ENCODE measurements around the gene CYBC1. TPM values are rescaled to one million over a fixed set of nuclear protein-coding genes. Genes with fewer than 3 reads are reported as not detected.
A peak's percentile ranks its signal among the peaks of the same experiment; 100 is the strongest.
"Not testable (repeated sequence)": the region's sequence is repeated elsewhere in the genome, so short reads cannot be mapped to it uniquely, and the experiment has no call there.

Gene CYBC1
- total RNA-seq, 1 experiment from 2014 or later = 95.4 TPM

DNA sequence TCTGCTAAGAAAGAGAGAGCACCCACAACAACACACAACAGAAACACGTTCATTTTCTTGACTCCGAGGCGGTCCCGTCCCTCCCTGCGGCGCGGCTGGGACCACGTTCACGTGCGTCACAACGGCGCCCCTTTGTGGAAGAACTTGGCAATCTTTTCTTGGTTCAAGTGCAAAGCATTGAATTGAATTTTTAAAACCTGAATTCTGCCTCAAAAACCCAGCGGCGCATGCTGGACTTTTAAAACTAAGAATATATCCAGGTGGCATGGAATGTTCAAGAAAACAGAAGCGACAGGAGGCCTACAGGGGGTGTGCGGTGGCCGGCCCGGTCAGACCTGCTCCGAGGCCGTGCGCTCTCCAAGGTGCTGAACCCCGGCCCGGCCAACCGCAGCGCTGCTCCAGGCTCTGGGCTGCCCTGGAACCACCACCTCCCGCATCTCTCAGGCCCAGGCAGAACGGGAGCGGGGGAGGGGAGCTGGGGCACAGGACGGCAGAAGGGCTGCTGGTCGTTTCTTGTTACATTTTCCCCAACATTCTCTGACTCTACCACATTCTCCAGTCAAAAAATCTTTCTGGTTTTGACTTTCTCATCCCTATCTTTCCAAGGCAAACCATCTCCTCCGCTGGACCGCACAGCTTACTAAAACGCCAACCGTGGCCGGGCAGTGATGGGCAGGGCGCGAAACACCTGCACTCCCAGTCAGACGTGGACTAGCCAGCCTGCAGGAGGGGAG, 35.8 kb downstream of the CYBC1 start (continued):
- TF ChIP-seq, protein P1, sequence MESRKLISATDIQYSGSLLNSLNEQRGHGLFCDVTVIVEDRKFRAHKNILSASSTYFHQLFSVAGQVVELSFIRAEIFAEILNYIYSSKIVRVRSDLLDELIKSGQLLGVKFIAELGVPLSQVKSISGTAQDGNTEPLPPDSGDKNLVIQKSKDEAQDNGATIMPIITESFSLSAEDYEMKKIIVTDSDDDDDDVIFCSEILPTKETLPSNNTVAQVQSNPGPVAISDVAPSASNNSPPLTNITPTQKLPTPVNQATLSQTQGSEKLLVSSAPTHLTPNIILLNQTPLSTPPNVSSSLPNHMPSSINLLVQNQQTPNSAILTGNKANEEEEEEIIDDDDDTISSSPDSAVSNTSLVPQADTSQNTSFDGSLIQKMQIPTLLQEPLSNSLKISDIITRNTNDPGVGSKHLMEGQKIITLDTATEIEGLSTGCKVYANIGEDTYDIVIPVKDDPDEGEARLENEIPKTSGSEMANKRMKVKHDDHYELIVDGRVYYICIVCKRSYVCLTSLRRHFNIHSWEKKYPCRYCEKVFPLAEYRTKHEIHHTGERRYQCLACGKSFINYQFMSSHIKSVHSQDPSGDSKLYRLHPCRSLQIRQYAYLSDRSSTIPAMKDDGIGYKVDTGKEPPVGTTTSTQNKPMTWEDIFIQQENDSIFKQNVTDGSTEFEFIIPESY (IDR thresholded peaks at IDR 0.05; ENCODE audit: extremely low read depth, insufficient replicate concordance, low read length) = no peak
- TF ChIP-seq ZNF274 (IDR thresholded peaks at IDR 0.05; ENCODE audit: low read depth, low read length) (no peak), FOSL1 (IDR thresholded peaks at IDR 0.05; ENCODE audit: low read depth) (no peak)

DNA sequence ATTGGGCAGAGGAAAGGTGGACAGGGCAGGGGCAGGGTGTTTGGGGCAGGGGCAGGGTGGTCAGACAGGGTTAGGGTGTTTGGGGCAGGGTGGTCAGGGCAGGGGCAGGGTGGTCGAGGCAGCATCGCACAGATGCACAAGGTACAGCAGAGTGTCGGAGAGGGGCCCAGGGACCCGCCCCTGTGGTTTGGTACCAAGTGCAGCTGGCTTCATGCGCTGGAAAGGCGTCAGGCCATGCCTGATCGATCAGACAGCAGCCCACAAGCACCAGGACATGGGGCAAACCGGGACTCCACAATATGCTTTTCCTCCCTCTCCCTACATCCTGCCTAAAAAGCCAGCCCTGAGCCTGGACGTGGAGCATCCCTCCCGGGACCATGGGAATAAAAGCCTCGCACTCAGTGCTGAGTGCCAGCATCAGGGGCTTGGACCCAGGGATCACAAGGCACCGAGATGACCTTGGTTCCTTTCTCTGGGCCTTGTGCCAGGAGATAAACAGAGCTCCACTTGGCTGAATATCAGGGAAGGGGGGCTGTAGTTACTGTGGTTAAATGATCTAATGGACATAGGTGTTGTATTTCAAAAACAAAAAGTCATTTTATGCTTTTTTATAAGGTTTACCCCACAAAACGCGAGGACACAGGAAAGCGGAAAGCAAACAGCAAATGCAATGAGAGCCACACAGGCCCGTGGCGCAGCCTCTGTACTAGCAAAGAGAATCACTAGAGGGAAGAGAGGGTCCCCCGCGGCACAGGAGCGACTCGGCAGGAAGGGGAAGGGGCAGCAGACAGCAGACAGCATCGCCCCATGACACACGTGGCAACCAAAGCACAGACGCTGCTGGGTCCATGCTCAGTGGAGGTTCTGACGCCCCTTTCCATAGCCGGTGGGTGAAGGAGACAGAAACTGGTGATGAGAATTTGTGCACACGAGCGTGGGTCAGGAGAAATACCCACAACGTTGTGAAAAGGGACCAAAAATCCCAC, 37.7 kb downstream of the CYBC1 start:
- Histone ChIP-seq H3K9ac (ENCODE audit: low read length) (no peak overlapping the region), H3K36me3 (ENCODE audit: control insufficient read depth in 1 of 2, insufficient read depth in 2 of 2, low read length in 2 of 2) (peaks cover 0 to 7% of the 10 kb centered on the region in 2 experiments; a peak in 2 of 4 replicates), H3K4me1 (ENCODE audit: control insufficient read depth in 1 of 2, insufficient read depth in 2 of 2, low read length in 2 of 2) (peaks cover 5 to 12% of the 10 kb centered on the region in 2 experiments), H3K9me2 (ENCODE audit: insufficient read depth) (no peaks in the 10 kb centered on the region), H3K4me3 (replicated peaks in 1 of 2; ENCODE audit: low read depth in 1 of 2, low read length in 2 of 2) (no peak overlapping the region), H4K20me1 (ENCODE audit: insufficient read depth) (peaks cover 6% of the 10 kb centered on the region; the same call in 1 of the 2 replicates), H3K27me3 (ENCODE audit: insufficient read depth, low read length) (no peaks in the 10 kb centered on the region), H3K79me2 (ENCODE audit: insufficient read depth, low read length) (no peaks in the 10 kb centered on the region; the same call in 1 of the 2 replicates), H3K4me2 (ENCODE audit: low read length) (no peak overlapping the region), H2AFZ (ENCODE audit: low read depth, low read length, poor library complexity, severe bottlenecking) (no peak overlapping the region), H3K9me3 (ENCODE audit: control insufficient read depth in 1 of 2, insufficient read depth in 1 of 2, low read depth in 1 of 2, low read length in 2 of 2) (no peaks in the 10 kb centered on the region), H3K27ac (ENCODE audit: low read depth, low read length) (no peak overlapping the region)
- DNase-seq (ENCODE audit: low read depth, low spot score) (no peak), ATAC-seq (no peak)
- intact Hi-C loops (cut with micrococcal nuclease) = loop anchor here (10.0 kb wide), 2 partner anchors 142 to 378 kb away; partner anchors contain the start of genes DCXR and RAC3
- BruUV-seq (replicated peaks) = no TSS peak
- ChIA-PET CTCF (interaction anchor here (2.0 kb wide), 1 partner anchor 56 kb away, joined by 7 read pairs; no protein-coding TSS in a partner anchor), POLR2A (no interaction called here), RAD21 (ENCODE audit: low non-redundant PET in 1 of 2, low total read pairs in 2 of 2, uncharacterized antibody in 2 of 2, unreplicated experiment in 2 of 2) (interaction anchor here in 1 of 2 experiments (0.5 kb wide), 1 partner anchor 120 kb away, joined by 7 read pairs; no protein-coding TSS in a partner anchor)
- TF ChIP-seq TCF7L2 (IDR thresholded peaks at IDR 0.05; ENCODE audit: borderline replicate concordance, extremely low read depth, insufficient read depth, insufficient read length) (peak; percentile 23), CEBPB (IDR thresholded peaks at IDR 0.05; ENCODE audit: low read depth) (no peak)

DNA sequence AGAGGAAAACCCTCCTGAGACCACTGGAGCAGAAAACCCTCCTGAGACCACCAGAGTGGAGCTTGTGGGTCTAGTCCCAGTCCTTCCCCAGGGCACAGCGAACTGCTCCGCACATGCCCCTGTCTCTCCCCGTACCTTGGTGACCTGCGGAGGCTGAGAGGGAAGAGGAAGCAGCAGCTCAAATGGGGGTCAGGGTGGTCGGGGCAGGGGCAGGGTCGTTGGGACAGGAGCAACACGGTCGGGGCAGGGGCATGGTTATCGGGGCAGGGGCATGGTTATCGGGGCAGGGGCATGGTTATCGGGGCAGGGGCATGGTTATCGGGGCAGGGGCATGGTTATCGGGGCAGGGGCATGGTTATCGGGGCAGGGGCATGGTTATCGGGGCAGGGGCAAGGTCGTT, 38.5 kb downstream of the CYBC1 start:
- H3K27me3 ChIP-seq (ENCODE audit: insufficient read depth, low read length); H3K4me3 ChIP-seq (replicated peaks in 1 of 2; ENCODE audit: low read depth in 1 of 2, low read length in 2 of 2); BruUV-seq (replicated peaks); RAD21 ChIA-PET (ENCODE audit: low non-redundant PET in 1 of 2, low total read pairs in 2 of 2, uncharacterized antibody in 2 of 2, unreplicated experiment in 2 of 2); H3K27ac ChIP-seq (ENCODE audit: low read depth, low read length); H2AFZ ChIP-seq (ENCODE audit: low read depth, low read length, poor library complexity, severe bottlenecking); DNase-seq (ENCODE audit: low read depth, low spot score); H3K9me3 ChIP-seq (ENCODE audit: control insufficient read depth in 1 of 2, insufficient read depth in 1 of 2, low read depth in 1 of 2, low read length in 2 of 2); H4K20me1 ChIP-seq (ENCODE audit: insufficient read depth); CTCF ChIA-PET; H3K79me2 ChIP-seq (ENCODE audit: insufficient read depth, low read length); H3K36me3 ChIP-seq (ENCODE audit: control insufficient read depth in 1 of 2, insufficient read depth in 2 of 2, low read length in 2 of 2); H3K9ac ChIP-seq (ENCODE audit: low read length); ATAC-seq; H3K9me2 ChIP-seq (ENCODE audit: insufficient read depth); H3K4me2 ChIP-seq (ENCODE audit: low read length); POLR2A ChIA-PET: not testable (repeated sequence)
- peaks cover 9 to 15% of the 10 kb centered on the region in 2 experiments for H3K4me1 ChIP-seq (ENCODE audit: control insufficient read depth in 1 of 2, insufficient read depth in 2 of 2, low read length in 2 of 2)
- intact Hi-C loops (cut with micrococcal nuclease) = loop anchor here (10.0 kb wide), 2 partner anchors 143 to 377 kb away; partner anchors contain the start of genes DCXR and RAC3

Data from HCT116 (cell line).